Bronchial epithelial cell (primary cell): Measurements from ENCODE around the gene TMEM151B. TPM values are rescaled to one million over a fixed set of nuclear protein-coding genes. Genes with fewer than 3 reads are reported as not detected.

Source experiments
- DNase-seq: peaks from one replicate; pipeline ENCODE4 v3.0.0-alpha.2; 2010; ENCODE audit warnings: low read depth
- FAIRE-seq: peaks from 2 replicates; lab custom pipeline; 2011; peaks lifted over from hg19 to GRCh38; lab: Jason Lieb, UNC
- H3K27me3 ChIP-seq: 2 replicates; pipeline ENCODE4 v1.5.1; 2011; ENCODE audit warnings: low read length; ENCODE audit not compliant: control insufficient read depth, insufficient read depth
- H3K36me3 ChIP-seq: 2 replicates; pipeline ENCODE4 v1.5.1; 2011; ENCODE audit warnings: low read length; ENCODE audit not compliant: control insufficient read depth, insufficient read depth
- H3K4me3 ChIP-seq: 2 replicates; pipeline ENCODE4 v1.5.1; 2011; ENCODE audit warnings: mild to moderate bottlenecking, low read depth, low read length, control low read depth
- CTCF ChIP-seq: IDR thresholded peaks from 2 replicates; pipeline ENCODE4 v1.5.1; 2011; ENCODE audit warnings: mild to moderate bottlenecking, moderate library complexity, low read length, control low read depth, inconsistent platforms; ENCODE audit not compliant: insufficient read depth, severe bottlenecking
- total RNA-seq: library from RNA; depleted of rRNA; stranded (reverse); fragments of >200 nt; gene quantifications from 2 replicates; pipeline ENCODE4 v1.2.1, GENCODE V29; 2014

Gene TMEM151B
- total RNA-seq, 1 donor from 2014 or later, result not detected

DNA sequence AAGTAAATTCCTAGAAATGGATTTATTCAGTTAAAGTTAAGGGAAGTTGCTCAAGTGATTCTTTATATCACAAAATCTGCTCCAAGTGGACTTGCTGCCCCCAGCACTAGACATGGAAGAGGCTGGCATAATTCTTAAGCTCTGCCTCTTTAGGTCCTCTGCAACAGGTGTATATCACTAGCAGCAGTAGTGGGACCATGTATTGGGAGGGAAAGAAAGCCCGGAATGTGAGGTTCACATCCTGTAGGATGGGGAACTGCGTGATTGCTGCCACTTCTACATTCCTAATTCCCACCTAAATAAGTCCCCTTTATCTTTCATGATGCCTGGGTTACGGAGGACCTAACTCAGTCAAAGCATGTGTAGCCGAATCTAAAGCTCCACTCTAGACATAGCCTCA is 85.4 kb downstream of the TMEM151B start:
- Histone ChIP-seq H3K4me3 (no peak overlapping the region), H3K27me3 (no peaks in the 10 kb centered on the region), H3K36me3 (no peaks in the 10 kb centered on the region)
- DNase-seq (no peak), FAIRE-seq (no peak)
- TF ChIP-seq CTCF, result no peak

DNA sequence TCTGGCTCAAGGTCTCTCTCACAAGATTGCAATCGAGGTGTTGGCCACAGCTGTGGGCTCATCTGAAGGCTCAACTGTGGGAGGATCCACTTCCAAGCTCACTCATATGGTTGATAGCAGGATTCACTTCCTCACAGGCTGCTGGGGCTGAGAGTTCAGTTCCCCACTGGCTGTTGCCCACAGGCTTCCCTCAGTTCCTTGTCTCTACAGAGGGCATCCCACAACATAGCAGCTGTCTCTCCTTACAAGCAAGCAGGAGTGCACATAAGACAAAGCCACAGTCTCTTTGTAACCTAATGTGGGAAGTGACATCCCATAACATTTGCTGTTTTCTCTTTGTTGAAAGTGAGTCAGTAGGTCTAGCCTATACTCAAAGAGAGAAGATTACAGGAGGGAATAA is 86.2 kb downstream of the TMEM151B start:
- H3K27me3 ChIP-seq, result no peaks in the 10 kb centered on the region
- TF ChIP-seq CTCF, result no peak
- DNase-seq, result no peak
- no peak for FAIRE-seq
- no peak overlapping the region for H3K4me3 ChIP-seq
- H3K36me3 ChIP-seq, result no peaks in the 10 kb centered on the region

Other genes with a start within 250 kb of the TMEM151B start
- 66.3 and 90.0 TPM in 2 replicates for gene MRPL14, start 143.0 kb upstream of the TMEM151B start, total RNA-seq
- gene TMEM63B, start 142.9 kb upstream of the TMEM151B start, total RNA-seq, result 27.4 and 40.3 TPM in 2 replicates
- not detected in 2 replicates for gene CAPN11, start 111.6 kb upstream of the TMEM151B start, total RNA-seq
- gene MYMX, start 53.5 kb upstream of the TMEM151B start, total RNA-seq, result not detected in 2 replicates
- gene SLC29A1, start 46.9 kb upstream of the TMEM151B start, total RNA-seq, result 1.2 and 1.8 TPM in 2 replicates
- gene HSP90AB1, start 23.3 kb upstream of the TMEM151B start, total RNA-seq, result 200 and 396 TPM in 2 replicates
- gene SLC35B2, start 12.9 kb upstream of the TMEM151B start, total RNA-seq, result 50.4 and 52.9 TPM in 2 replicates
- 3.3 and 5.3 TPM in 2 replicates for gene NFKBIE, start 4.9 kb upstream of the TMEM151B start, total RNA-seq
- gene AARS2, start 42.9 kb downstream of the TMEM151B start, total RNA-seq, result 9.5 and 12.4 TPM in 2 replicates
- not detected in 2 replicates for gene SPATS1, start 72.2 kb downstream of the TMEM151B start, total RNA-seq
- gene CDC5L, start 117.3 kb downstream of the TMEM151B start, total RNA-seq, result 16.8 and 18.9 TPM in 2 replicates